DMS153 treated with DMSO at 0.1 percent for 48 hours (cell line): ENCODE measurements around the gene SYT9.

Experiments used
- DNase-seq: peaks from one replicate; lab custom pipeline; 2025; ENCODE audit not compliant: unreplicated experiment; lab: John Stamatoyannopoulos, UW

SYT9 gene

GRCh38 chr11:7270233-7270865 is 18.6 kb downstream of the SYT9 start:
- no peak for DNase-seq

- DNase-seq = no peak
Observed at GRCh38 chr11:7272373-7272772, 20.7 kb downstream of the SYT9 start.

- DNase-seq = no peak
Observed at GRCh38 chr11:7275133-7275532, 23.4 kb downstream of the SYT9 start.

- no peak for DNase-seq
Observed at GRCh38 chr11:7278314-7278917, 26.7 kb downstream of the SYT9 start.

GRCh38 chr11:7279676-7280075 is 28.0 kb downstream of the SYT9 start:
- no peak for DNase-seq

GRCh38 chr11:7281079-7281478 is 29.4 kb downstream of the SYT9 start:
- no peak for DNase-seq

GRCh38 chr11:7281809-7282208 is 30.1 kb downstream of the SYT9 start:
- DNase-seq = no peak

GRCh38 chr11:7286178-7286577 is 34.5 kb downstream of the SYT9 start:
- no peak for DNase-seq

- DNase-seq = no peak
Observed at GRCh38 chr11:7291100-7291829, 39.6 kb downstream of the SYT9 start.

- no peak for DNase-seq
Observed at GRCh38 chr11:7292922-7293321, 41.2 kb downstream of the SYT9 start.

GRCh38 chr11:7299393-7299792 is 47.7 kb downstream of the SYT9 start:
- DNase-seq = no peak

GRCh38 chr11:7300281-7300680 is 48.6 kb downstream of the SYT9 start:
- DNase-seq = no peak

GRCh38 chr11:7303146-7303545 is 51.4 kb downstream of the SYT9 start:
- no peak for DNase-seq

- no peak for DNase-seq
Observed at GRCh38 chr11:7306900-7307299, 55.2 kb downstream of the SYT9 start.

GRCh38 chr11:7307836-7308235 is 56.1 kb downstream of the SYT9 start:
- no peak for DNase-seq

GRCh38 chr11:7311903-7312302 is 60.2 kb downstream of the SYT9 start:
- no peak for DNase-seq

- no peak for DNase-seq
Observed at GRCh38 chr11:7314811-7315604, 63.3 kb downstream of the SYT9 start.

- no peak for DNase-seq
Observed at GRCh38 chr11:7319501-7319900, 67.8 kb downstream of the SYT9 start.

GRCh38 chr11:7320306-7320705 is 68.6 kb downstream of the SYT9 start:
- no peak for DNase-seq

GRCh38 chr11:7321473-7322450 is 70.1 kb downstream of the SYT9 start:
- DNase-seq = no peak
